ENCODE results near the gene CMTM2. TPM values are rescaled to one million over a fixed set of nuclear protein-coding genes. Genes with fewer than 3 reads are reported as not detected.

The CMTM2 gene
- total and polyA plus RNA-seq, 4 experiments from 2014 or later, result 0.72 to 0.79 TPM; not detected in 2

DNA sequence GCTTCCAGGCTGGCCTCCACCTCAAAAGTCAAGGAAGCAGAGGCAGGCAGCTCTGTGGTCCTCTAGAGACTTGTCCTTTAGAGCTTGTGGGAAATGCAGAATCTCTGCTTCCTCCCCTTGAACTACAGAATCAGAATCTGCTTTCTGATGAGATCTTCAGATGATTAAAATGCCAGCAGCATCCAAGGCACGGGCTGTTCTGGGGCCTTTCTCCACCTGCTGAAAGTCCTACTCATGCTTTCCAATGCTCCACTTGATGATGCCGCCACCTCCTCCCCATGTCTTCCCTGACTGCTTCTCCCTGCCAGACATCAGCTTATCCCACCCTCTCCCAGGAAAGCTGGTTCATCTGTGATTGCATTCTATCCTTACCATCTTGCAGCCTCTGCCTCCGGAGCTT lies 58.5 kb downstream of the CMTM2 start:
- Mint-ChIP-seq H3K4me1 (no peaks in the 10 kb centered on the region), H3K9me3 (no peaks in the 10 kb centered on the region), H3K27me3 (peaks cover 0 to 3% of the 10 kb centered on the region in 2 donors), H3K27ac (no peak overlapping the region), H3K4me3 (no peak overlapping the region), H3K36me3 (no peaks in the 10 kb centered on the region)
- Histone ChIP-seq H3K27me3 (ENCODE audit: insufficient read depth, low read length) (no peaks in the 10 kb centered on the region), H3K36me3 (ENCODE audit: insufficient read depth, low read length) (no peaks in the 10 kb centered on the region), H3K27ac (ENCODE audit: low read depth, low read length) (no peak overlapping the region), H3K4me1 (ENCODE audit: insufficient read depth, low read length) (no peaks in the 10 kb centered on the region), H3K9me3 (ENCODE audit: control insufficient read depth in 1 of 2, low read length in 2 of 2) (no peaks in the 10 kb centered on the region), H3K4me3 (ENCODE audit: low read length in 2 of 2) (no peak overlapping the region)
- POLR2A ChIA-PET (ENCODE audit: partially characterized antibody), result no interaction called here
- intact Hi-C loops (cut with micrococcal nuclease), result no loop called here
- CTCF ChIA-PET (ENCODE audit: partially characterized antibody), result interaction anchor here (2.7 kb wide), 1 partner anchor 13 kb away, joined by 11 read pairs; no protein-coding TSS in a partner anchor
- no peak for DNase-seq

Other genes starting within 250 kb of the CMTM2 start
- gene CDH5, start 212.8 kb upstream of the CMTM2 start, total RNA-seq, result not detected
- gene CDH5, start 212.8 kb upstream of the CMTM2 start, polyA plus RNA-seq, result not detected
- not detected for gene BEAN1, start 152.2 kb upstream of the CMTM2 start, total RNA-seq
- gene BEAN1, start 152.2 kb upstream of the CMTM2 start, polyA plus RNA-seq, result under 1 TPM in 1 of 2 donors, not detected in 1; 0.23 TPM
- gene TK2, start 29.3 kb upstream of the CMTM2 start, total RNA-seq, result 10 to 100 TPM in 1 of 2 experiments, 1 to 10 TPM in 1; 9.0 to 10.2 TPM
- 1 to 10 TPM; 3.9 to 5.9 TPM for gene TK2, start 29.3 kb upstream of the CMTM2 start, polyA plus RNA-seq
- 10 to 100 TPM; 71.0 to 76.6 TPM for gene CKLF, start 26.9 kb upstream of the CMTM2 start, total RNA-seq
- 100 to 1,000 TPM; 154 to 173 TPM for gene CKLF, start 26.9 kb upstream of the CMTM2 start, polyA plus RNA-seq
- gene CMTM1, start 13.0 kb upstream of the CMTM2 start, total RNA-seq, result 10 to 100 TPM; 12.2 to 13.4 TPM
- gene CMTM1, start 13.0 kb upstream of the CMTM2 start, polyA plus RNA-seq, result 1 to 10 TPM in 1 of 2 donors, under 1 TPM in 1; 0.80 to 1.6 TPM
- 10 to 100 TPM; 74.2 to 74.3 TPM for gene CMTM3, start 25.2 kb downstream of the CMTM2 start, total RNA-seq
- gene CMTM3, start 25.2 kb downstream of the CMTM2 start, polyA plus RNA-seq, result 100 to 1,000 TPM in 1 of 2 donors, 10 to 100 TPM in 1; 98.8 to 105 TPM
- gene CMTM4, start 117.3 kb downstream of the CMTM2 start, total RNA-seq, result 1 to 10 TPM; 2.0 to 2.2 TPM
- gene CMTM4, start 117.3 kb downstream of the CMTM2 start, polyA plus RNA-seq, result under 1 TPM in 1 of 2 donors, not detected in 1; 0.21 TPM
- 10 to 100 TPM; 73.2 to 78.1 TPM for gene DYNC1LI2, start 172.1 kb downstream of the CMTM2 start, total RNA-seq
- gene DYNC1LI2, start 172.1 kb downstream of the CMTM2 start, polyA plus RNA-seq, result 10 to 100 TPM; 16.0 to 32.9 TPM
- gene TERB1, start 222.1 kb downstream of the CMTM2 start, total RNA-seq, result 1 to 10 TPM in 1 of 2 experiments, under 1 TPM in 1; 0.83 to 1.1 TPM
- not detected for gene TERB1, start 222.1 kb downstream of the CMTM2 start, polyA plus RNA-seq